Right lobe of liver (tissue), 6 donors: ENCODE results near the gene PTBP1. TPM values are rescaled to one million over a fixed set of nuclear protein-coding genes. Genes with fewer than 3 reads are reported as not detected.
A peak's percentile ranks its signal among the peaks of the same experiment; 100 is the strongest.

Experiments used
- ATAC-seq, 4 donors: fragments of 200-7000 bp; cut with Tn5 transposase; one replicate each; pipeline ENCODE4 v1.9.1; 2020; ENCODE audit warnings: mild to moderate bottlenecking in 4 of 4, moderate library complexity in 4 of 4
- DNase-seq, 3 donors: peaks; one replicate each; pipeline ENCODE4 v3.0.0-alpha.2; 2020
- H3K27ac ChIP-seq, 3 donors: fragments of 200-600 bp; one replicate each; pipeline ENCODE4 v1.8.0; 2022
- H3K27me3 ChIP-seq, 2 donors: fragments of 200-600 bp; one replicate each; pipeline ENCODE4 v1.8.0; 2022
- H3K36me3 ChIP-seq, 4 donors: fragments of 200-600 bp; sonication (generic) in 1 of 4; one replicate each; pipeline versions ENCODE4 v1.5.1 to v1.8.0; 2017 to 2022; ENCODE audit warnings: control low read depth in 1 of 4
- H3K4me1 ChIP-seq, 4 donors: fragments of 200-600 bp; sonication (generic) in 1 of 4; one replicate each; pipeline versions ENCODE4 v1.5.1 to v1.8.0; 2017 to 2022; ENCODE audit warnings: control low read depth in 1 of 4
- H3K4me3 ChIP-seq, 3 donors: fragments of 200-600 bp; one replicate each; pipeline ENCODE4 v1.8.0; 2022
- H3K9me3 ChIP-seq, 4 donors: fragments of 200-600 bp; sonication (generic) in 1 of 4; one replicate each; pipeline versions ENCODE4 v1.5.1 to v1.8.0; 2017 to 2022; ENCODE audit warnings: control low read depth in 1 of 4
- POLR2A ChIP-seq: fragments of 450-650 bp; IDR thresholded peaks from one replicate; pipeline ENCODE4 v1.6.1; 2017; ENCODE audit warnings: antibody characterized with exemption, mild to moderate bottlenecking
- WGBS: methylation state at CpG from one replicate; pipeline ENCODE4 v1.1.6; 2018; ENCODE audit warnings: low coverage, low lambda C conversion rate; ENCODE audit not compliant: insufficient coverage; ENCODE audit errors: missing lambda C conversion rate; 5-methylcytosine and 5-hydroxymethylcytosine counted together
- intact Hi-C, 2 donors: fragments of 100-400 bp; cut with DNase I; formaldehyde crosslinking; loops; one replicate each; pipeline versions ENCODE4 v1.11.2 to v1.14.1; 2022
- total RNA-seq, 6 experiments: library from RNA; depleted of rRNA in 2 of 6; stranded (reverse); fragments of >200 nt in 2 of 6; fragmentation: NEBNext Ultra II Directional in 3 of 6; extraction: Animal tissue kit (Norgen Biotek cat#: 25700) in 3 of 6; gene quantifications; one replicate each; pipeline versions ENCODE4 v1.1.0 to v1.2.4, GENCODE V29; 2016 to 2023
- TF ChIP-seq, protein P1 (sequence below), 4 donors: fragments of 200-600 bp in 3 of 4; fragments of 450-650 bp in 1 of 4; IDR thresholded peaks; one replicate each; pipeline versions ENCODE4 v1.5.1 to v1.8.0; 2016 to 2022; ENCODE audit warnings: antibody characterized with exemption in 4 of 4, mild to moderate bottlenecking in 2 of 4
- donor health status: DM: no; HTN: yes; CAD: no.
- donor health status: DM: no; HTN: no; CAD: no.
- donor health status: DM: no; HTN: no; CAD: no.
- donor health status: DM: no; HTN: yes; CAD: no.
- donor health status: DM: no; HTN: yes; CAD: no.

The PTBP1 gene
- total RNA-seq, 6 experiments from 2014 or later = 91.1 to 150 (median 129) TPM

DNA sequence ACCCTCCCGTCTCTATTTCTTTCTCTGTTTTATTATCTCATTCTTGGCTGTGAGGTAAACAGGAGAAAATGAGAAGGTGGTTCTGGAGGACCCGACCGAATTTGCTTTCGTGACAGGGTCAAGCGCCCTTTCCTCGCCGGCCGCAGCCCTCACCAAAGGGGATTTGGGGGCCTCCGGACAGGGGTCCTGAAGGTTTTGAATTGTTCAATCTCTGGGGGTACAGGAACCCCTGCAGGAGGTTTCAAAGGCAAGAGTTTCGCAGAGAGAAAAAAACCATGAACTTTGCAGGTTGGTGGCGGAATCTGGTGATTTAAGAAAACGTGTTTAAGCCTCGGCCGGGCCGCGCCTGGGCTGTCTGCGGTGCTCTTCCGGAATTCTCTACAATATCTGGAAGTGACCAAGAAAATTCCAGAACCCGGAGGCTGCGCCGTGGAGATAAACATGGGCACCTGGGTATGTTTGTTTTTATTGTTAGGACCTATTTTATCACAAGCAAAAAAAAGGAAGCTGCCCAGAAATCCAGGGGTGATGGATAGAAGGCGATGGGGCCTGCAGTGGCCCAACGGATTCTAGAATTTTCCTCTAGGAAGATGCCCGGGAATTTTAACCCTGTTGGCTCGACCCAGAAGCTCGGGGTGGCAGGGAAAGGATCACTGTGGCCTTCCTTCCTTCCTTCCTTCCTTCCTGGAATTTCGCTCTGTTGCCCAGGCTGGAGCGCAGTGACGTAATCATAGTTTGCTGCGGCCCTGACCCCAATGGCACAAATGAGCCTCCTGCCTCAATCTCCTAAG, 14.2 kb upstream of the PTBP1 start:
- Histone ChIP-seq H3K4me1 (peaks cover 0 to 2% (median 0%) of the 10 kb centered on the region in 4 donors), H3K27ac (peak overlapping the region in 2 of 3 donors; percentile 5 to 14), H3K9me3 (no peaks in the 10 kb centered on the region), H3K27me3 (no peaks in the 10 kb centered on the region), H3K4me3 (no peak overlapping the region), H3K36me3 (no peaks in the 10 kb centered on the region)
- WGBS = 42% methylated on average over 26 of the region's 30 CpGs
- intact Hi-C loops = no loop called here
- TF ChIP-seq POLR2A = no peak
- TF ChIP-seq, protein P1, sequence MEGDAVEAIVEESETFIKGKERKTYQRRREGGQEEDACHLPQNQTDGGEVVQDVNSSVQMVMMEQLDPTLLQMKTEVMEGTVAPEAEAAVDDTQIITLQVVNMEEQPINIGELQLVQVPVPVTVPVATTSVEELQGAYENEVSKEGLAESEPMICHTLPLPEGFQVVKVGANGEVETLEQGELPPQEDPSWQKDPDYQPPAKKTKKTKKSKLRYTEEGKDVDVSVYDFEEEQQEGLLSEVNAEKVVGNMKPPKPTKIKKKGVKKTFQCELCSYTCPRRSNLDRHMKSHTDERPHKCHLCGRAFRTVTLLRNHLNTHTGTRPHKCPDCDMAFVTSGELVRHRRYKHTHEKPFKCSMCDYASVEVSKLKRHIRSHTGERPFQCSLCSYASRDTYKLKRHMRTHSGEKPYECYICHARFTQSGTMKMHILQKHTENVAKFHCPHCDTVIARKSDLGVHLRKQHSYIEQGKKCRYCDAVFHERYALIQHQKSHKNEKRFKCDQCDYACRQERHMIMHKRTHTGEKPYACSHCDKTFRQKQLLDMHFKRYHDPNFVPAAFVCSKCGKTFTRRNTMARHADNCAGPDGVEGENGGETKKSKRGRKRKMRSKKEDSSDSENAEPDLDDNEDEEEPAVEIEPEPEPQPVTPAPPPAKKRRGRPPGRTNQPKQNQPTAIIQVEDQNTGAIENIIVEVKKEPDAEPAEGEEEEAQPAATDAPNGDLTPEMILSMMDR (IDR thresholded peaks at IDR 0.05) = no peak
- DNase-seq = no peak
- peak; percentile 36 to 50 (median 46) for ATAC-seq

DNA sequence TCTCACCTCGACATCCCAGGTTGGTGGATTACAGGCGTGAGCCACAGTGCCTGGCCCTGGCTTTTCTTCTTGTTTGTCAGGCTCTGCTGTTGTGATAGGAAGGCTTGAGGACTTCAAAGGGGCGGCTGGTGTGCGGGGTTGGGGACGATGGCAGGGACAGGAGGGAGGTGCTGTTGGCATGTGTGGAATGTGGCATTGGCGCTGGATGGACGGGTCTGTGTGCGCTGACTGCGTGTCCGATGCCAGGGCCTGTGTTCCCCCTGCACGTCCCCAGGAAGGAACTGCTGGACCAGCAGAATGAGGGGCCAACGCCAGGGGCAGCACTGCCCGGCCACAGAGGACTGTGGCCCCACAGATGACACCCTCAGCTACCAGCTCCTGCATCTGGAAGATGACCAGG, 12.7 kb upstream of the PTBP1 start:
- Histone ChIP-seq H3K4me1 (peaks cover 0 to 2% (median 0%) of the 10 kb centered on the region in 4 donors), H3K27me3 (no peaks in the 10 kb centered on the region), H3K27ac (no peak overlapping the region), H3K36me3 (no peaks in the 10 kb centered on the region), H3K4me3 (no peak overlapping the region), H3K9me3 (no peaks in the 10 kb centered on the region)
- intact Hi-C loops = no loop called here
- ATAC-seq (peak in 2 of 4 donors; percentile 10 to 23), DNase-seq (no peak)
- TF ChIP-seq, protein P1 (IDR thresholded peaks at IDR 0.05) = no peak
- no peak for TF ChIP-seq POLR2A
- WGBS = 65% methylated on average over 2 of the region's 13 CpGs

DNA sequence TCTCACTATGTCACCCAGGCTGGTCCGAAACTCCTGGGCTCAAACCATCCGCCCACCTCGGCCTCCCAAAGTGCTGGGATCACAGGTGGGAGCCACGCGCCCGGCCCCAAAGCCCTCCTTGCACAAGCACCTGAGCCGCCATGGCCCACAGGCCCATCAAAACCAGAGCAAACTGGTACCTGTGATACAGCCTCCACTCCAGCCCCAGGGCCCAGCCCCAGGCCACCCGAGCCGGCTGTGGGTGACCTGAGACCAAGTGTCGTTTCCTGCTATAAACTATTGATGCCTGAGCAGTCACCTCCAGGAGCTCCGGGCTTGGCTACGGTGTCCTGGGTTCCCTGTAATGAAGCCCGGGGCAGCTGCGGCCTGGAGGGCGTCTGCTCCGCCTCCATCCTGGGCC, 9.7 kb upstream of the PTBP1 start:
- H3K4me1 ChIP-seq = no peaks in the 10 kb centered on the region
- H3K4me3 ChIP-seq = no peak overlapping the region
- no peaks in the 10 kb centered on the region for H3K9me3 ChIP-seq
- no peak for DNase-seq
- TF ChIP-seq, protein P1 (IDR thresholded peaks at IDR 0.05) = no peak
- H3K36me3 ChIP-seq = no peaks in the 10 kb centered on the region
- intact Hi-C loops = no loop called here
- ATAC-seq = no peak
- no peaks in the 10 kb centered on the region for H3K27me3 ChIP-seq
- 93% methylated on average over 7 of the region's 16 CpGs for WGBS
- no peak overlapping the region for H3K27ac ChIP-seq

DNA sequence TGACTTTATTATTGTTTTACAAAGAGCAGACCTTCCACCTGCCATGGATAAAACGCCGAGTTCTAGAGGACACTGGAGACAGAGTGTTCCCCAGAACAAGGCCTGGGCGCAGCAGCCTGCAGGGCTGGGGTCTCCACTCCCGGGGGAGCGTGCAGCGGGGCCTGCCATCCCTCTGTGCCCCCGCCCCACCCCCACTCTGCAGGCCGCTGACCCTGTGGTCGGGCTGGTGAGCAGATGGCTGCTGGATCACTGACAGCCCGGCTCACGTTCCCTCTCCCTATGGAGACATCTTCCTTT, 8.6 kb upstream of the PTBP1 start:
- Histone ChIP-seq H3K4me3 (no peak overlapping the region), H3K27ac (peak overlapping the region in 2 of 3 donors; percentile 24 to 43), H3K27me3 (no peaks in the 10 kb centered on the region), H3K9me3 (no peaks in the 10 kb centered on the region), H3K4me1 (no peaks in the 10 kb centered on the region), H3K36me3 (no peaks in the 10 kb centered on the region)
- intact Hi-C loops = no loop called here
- DNase-seq (no peak), ATAC-seq (no peak)
- no peak for TF ChIP-seq POLR2A
- TF ChIP-seq, protein P1 (IDR thresholded peaks at IDR 0.05) = no peak
- no CpG with 5 or more reads among the region's 11 CpGs for WGBS
